ENCODE results near the gene MRTFB.

Gene MRTFB

DNA sequence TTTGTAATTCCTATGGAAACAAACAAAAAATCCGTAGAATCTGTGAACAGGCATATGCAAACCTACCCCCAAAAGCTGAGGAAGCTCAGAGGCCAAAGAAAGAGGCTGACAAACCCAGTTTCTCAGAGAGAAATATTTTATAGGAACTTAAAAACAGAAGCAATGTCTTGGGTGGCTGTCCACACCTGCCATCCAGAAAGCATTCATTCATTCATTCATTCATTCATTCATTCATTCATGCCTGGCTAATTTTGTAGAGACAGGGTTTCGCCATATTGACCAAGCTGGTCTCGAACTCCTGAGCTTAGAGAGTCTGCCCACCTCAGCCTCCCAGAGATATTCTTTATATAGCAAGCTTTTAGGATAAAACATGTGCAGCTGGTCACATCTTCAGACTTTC, 154.3 kb downstream of the MRTFB start:
- POLR2A ChIA-PET: no interaction called here
- DNase-seq (ENCODE audit: extremely low spot score): no peak
- TF ChIP-seq CTCF (IDR thresholded peaks at IDR 0.05; ENCODE audit: control extremely low read depth, extremely low read depth, low read depth, missing control alignments): no peak
- CTCF ChIA-PET: interaction anchor here (1.2 kb wide), 1 partner anchor 25 kb away, joined by 3 read pairs; no protein-coding TSS in a partner anchor

DNA sequence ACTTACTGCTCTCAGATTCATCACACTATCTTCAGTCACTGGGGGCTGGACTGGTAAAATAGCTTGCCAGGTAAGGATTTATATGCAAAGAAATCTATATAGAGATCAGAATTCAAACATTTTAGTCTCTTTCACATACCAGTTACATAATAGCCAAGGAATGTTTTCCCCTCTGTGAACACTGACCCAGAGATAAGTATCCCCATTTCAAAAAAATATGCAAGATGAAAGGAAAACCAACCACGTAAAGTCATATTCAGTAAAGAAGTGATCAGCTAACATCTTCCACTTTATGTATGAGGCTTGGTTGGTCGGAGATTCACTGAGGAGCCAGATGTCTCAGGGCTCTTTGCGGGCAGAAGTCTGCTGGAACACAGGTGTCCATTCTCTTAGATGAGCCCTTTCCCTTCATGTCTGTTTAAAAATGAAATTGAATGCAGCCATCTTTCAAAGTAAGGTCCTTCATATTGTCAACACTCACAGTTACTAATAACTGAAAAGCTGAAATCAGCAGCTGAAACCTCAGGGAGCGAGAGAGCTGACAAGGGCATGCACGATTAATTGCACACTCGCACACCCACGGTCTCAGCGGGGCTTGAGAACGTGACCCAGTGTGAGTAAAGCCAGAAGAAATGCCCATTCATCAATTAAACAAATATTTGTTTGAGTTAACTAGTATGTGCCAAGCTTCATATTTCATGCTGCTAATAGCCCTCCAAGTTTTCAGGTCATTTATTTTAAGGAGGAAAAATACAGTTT, 161.2 kb downstream of the MRTFB start:
- no peak for TF ChIP-seq CTCF (IDR thresholded peaks at IDR 0.05; ENCODE audit: control extremely low read depth, extremely low read depth, low read depth, missing control alignments)
- CTCF ChIA-PET: interaction anchor here (1.2 to 1.4 kb wide), 2 partner anchors 17 to 31 kb away, joined by 3 to 6 read pairs; no protein-coding TSS in a partner anchor
- DNase-seq (ENCODE audit: extremely low spot score): no peak
- POLR2A ChIA-PET: no interaction called here

DNA sequence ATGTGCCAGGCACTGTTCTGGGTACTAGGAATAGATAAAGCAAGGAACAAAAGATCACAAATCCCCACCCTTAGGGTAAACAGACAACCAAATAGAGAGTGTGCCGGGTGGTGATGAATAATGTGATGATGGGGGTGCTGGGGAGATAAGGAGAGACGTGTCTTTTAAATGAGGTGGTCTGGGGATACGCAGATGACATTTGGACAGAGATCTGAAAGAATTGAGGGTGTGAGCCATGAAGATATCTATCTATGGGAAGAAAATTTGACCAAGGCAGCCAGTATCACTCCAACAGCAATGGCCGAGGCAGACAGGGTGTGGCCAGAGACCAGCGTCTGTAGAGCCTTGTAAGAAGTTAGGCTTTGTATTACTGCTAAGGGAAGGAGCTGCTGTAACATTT, 165.3 kb downstream of the MRTFB start:
- ChIA-PET CTCF (interaction anchor here (0.9 to 2.0 kb wide), 4 partner anchors 13 to 127 kb away, joined by 3 to 10 read pairs (median 5); no protein-coding TSS in a partner anchor), POLR2A (no interaction called here)
- no peak for DNase-seq (ENCODE audit: extremely low spot score)
- TF ChIP-seq CTCF (IDR thresholded peaks at IDR 0.05; ENCODE audit: control extremely low read depth, extremely low read depth, low read depth, missing control alignments): no peak

DNA sequence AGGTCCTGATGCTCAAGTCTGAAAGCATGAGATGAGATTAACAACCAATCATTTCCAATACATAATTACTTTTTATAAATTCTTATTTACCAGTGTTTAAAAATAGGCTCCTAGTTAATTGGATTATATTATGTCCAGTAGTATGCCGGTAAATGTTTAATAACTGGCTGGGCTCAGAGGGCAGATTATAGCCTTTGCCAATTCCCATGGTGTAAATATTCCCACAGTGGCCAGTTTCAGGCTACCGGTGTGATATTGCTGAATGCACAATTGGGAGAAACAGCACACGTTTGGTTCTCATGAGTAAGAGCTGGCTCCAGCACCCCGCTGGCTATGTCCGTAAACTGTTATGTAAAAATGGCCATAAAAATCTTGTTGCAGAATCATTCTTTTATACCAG, 167.6 kb downstream of the MRTFB start:
- no peak for DNase-seq (ENCODE audit: extremely low spot score)
- POLR2A ChIA-PET: no interaction called here
- CTCF ChIA-PET: interaction anchor here (2.2 kb wide), 1 partner anchor 11 kb away, joined by 11 read pairs; no protein-coding TSS in a partner anchor
- TF ChIP-seq CTCF (IDR thresholded peaks at IDR 0.05; ENCODE audit: control extremely low read depth, extremely low read depth, low read depth, missing control alignments): no peak

GRCh38 chr16:14239791-14240190, 168.7 kb downstream of the MRTFB start:
- POLR2A ChIA-PET: interaction anchor here (0.6 kb wide), 1 partner anchor 474 kb away, joined by 3 read pairs; no protein-coding TSS in a partner anchor
- DNase-seq (ENCODE audit: extremely low spot score): no peak
- TF ChIP-seq CTCF (IDR thresholded peaks at IDR 0.05; ENCODE audit: control extremely low read depth, extremely low read depth, low read depth, missing control alignments): no peak
- CTCF ChIA-PET: interaction anchor here (2.2 kb wide), 1 partner anchor 10 kb away, joined by 11 read pairs; no protein-coding TSS in a partner anchor

DNA sequence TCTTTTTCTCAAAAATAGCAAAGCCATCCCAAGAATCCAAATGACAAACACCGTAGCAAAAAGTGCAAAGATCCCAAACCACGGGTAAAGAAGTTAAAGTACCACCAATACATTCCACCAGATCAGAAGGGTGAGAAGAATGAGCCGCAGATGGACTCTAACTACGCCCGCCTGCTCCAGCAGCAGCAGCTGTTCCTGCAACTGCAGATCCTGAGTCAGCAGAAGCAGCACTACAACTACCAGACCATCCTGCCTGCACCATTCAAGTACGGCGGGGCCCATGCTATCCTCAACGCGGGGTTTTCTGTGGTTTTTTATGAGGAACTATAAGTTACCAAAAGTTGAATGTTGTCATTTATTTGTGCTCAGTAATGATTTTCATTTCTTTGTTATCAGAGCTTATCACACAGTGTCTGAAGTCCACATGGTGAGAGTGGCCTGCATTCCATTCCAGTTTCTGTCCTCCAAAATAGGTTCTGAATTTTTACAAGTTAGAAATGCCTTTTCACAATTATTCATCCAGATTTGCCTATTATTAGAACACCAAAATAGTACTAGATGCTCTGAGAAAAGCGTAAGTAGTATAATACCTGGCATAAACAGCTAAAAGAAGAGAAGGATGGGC, 169.2 kb downstream of the MRTFB start:
- ChIA-PET POLR2A (no interaction called here), CTCF (interaction anchor here (1.3 to 2.2 kb wide), 2 partner anchors 9 to 21 kb away, joined by 4 to 11 read pairs; no protein-coding TSS in a partner anchor)

More for the DNA sequence above, 169.2 kb downstream of the MRTFB start:
- no peak for TF ChIP-seq CTCF (IDR thresholded peaks at IDR 0.05; ENCODE audit: control extremely low read depth, extremely low read depth, low read depth, missing control alignments)
- no peak for DNase-seq (ENCODE audit: extremely low spot score)

Measured in GM10248 (cell line).